ENCODE data around the gene IL1A.

DNA sequence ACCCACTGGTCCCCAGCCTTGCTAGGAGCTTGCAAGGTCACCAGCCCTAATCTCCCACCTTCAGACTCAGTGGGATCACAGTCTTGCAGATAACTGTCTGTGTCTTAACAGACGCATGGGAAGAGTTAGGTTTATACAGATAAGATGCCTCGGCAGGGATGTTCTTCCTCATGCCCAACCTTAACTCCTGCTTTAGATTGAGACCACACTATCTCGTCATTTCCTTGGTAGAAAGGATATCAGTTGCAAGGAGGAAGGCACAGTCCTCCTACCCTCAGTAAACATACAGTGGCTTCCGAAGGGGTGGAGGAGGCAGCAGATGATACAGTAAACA lies 56.3 kb downstream of the IL1A start:
- no peak for TF ChIP-seq MAX (CRISPR knock-in tag; IDR thresholded peaks at IDR 0.05)
- TF ChIP-seq USF2 (CRISPR knock-in tag; IDR thresholded peaks at IDR 0.05) = no peak
- TF ChIP-seq PREB (CRISPR knock-in tag; IDR thresholded peaks at IDR 0.05; ENCODE audit: borderline replicate concordance) = no peak

Measured in WTC11 (cell line).